A172 (cell line): ENCODE results near the gene KLHL6. TPM values are rescaled to one million over a fixed set of nuclear protein-coding genes. Genes with fewer than 3 reads are reported as not detected.

Experiments used
- DNase-seq: peaks from one replicate; pipeline ENCODE4 v3.0.0-alpha.2; 2015; ENCODE audit warnings: low spot score
- total RNA-seq: library from RNA; depleted of rRNA; stranded (reverse); fragments of >200 nt; shearing (Covaris generic); gene quantifications from 2 replicates; pipeline ENCODE4 v1.2.3, GENCODE V29; 2014

KLHL6 gene
- total RNA-seq, 1 experiment from 2014 or later = not detected

DNA sequence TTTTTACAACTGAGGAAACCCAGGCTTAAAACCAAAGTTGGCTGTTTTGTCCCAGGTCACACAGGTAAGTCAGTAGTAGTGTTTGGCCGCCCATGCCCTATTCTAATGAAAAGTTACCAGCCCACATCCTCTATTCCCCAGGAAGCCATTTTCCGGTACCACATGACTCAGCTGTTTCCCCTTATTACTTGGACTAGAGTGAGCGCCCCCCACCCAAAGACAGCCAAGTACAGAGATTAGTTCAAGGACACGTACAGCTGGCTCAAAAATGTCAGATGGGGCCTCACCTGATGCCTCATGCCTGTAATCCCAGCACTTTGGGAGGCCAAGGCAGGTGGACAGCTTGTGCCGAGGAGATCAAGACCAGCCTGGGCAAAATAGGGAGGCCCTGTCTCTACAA lies 8.5 kb upstream of the KLHL6 start:
- DNase-seq = no peak

- DNase-seq = no peak
Observed at GRCh38 chr3:183563536-183563874, 8.0 kb upstream of the KLHL6 start.

- no peak for DNase-seq
Observed at GRCh38 chr3:183560607-183561006, 5.1 kb upstream of the KLHL6 start.

- no peak for DNase-seq
Observed at GRCh38 chr3:183558495-183558894, 3.0 kb upstream of the KLHL6 start.

GRCh38 chr3:183556722-183557121 lies 1.2 kb upstream of the KLHL6 start:
- DNase-seq = no peak

- DNase-seq = no peak
Observed at GRCh38 chr3:183554377-183554776, 1.1 kb downstream of the KLHL6 start.

DNA sequence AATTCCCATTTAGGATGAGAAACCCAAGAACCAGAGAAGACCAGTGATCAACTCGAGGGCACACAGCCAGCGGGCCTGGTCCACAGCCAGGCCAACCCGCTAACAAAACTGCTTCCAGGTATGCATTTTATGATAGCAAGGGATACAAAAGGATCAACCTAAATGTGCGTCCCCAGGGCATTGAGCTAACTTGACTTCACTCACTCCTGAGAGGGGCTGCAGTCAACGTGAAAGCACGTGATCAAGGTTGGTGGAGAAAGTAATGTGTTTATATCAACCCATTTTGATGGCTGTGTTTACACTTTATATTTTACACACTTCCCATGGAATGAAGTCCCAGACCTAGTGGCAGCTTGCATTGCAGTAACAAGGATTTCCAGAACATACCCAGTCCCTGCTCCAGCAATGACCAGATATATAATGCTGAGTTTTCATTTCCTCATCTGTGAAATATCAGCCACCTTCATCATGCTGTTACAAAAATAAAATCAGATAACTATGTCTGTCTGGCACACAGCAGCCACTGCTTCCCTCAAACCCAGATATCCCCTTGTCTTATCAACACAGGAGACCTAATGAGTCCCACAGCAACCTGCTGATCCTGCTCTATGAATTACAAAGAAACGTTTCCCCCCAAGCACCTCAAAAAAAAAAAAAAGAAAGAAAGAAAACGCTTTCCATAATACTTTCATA lies 2.0 kb downstream of the KLHL6 start:
- no peak for DNase-seq

DNA sequence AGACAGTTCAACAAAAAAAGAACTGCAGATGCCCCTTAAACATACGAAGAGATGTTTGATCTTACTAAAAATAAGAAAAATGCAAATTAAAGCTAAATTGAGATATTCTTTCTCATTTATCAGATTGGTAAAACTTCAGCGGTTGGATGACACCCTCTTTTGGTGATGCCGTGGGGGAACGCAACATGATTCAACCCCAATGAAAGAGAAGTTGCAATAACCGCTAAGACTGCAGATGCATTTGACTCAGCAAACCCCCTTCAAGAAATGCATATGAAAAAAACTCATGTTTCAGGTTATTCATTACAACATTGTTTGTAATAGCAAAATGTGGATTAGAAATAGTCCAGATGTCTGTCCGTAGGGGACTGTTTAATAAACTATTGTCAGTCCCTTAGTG lies 3.6 kb downstream of the KLHL6 start:
- no peak for DNase-seq

DNA sequence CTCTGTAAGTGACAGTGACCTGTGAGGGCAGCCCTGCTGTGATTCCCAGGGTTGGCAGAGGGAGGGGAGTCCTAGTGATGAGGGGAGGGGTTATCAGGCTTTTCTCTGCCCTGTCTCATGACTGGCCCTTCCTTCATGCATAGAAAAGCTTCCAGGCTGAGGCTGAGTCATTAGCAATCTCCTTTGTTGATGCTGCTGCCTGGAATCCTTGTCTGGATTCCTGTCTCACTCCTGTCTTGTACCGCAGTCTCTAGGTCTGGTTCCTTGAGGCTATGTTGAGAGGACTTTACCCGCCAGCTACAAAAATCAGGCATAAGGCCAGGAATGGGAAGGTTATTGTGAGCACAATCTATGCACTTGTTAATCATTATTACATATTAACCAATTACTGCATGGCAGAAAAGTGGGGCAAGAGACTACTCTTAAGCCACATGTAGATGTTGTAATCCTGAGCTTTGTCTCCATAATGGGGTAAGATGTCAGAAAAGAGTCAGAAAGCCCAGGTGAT lies 7.2 kb downstream of the KLHL6 start:
- DNase-seq = peak; percentile 89

GRCh38 chr3:183546625-183547024 lies 8.9 kb downstream of the KLHL6 start:
- DNase-seq = no peak

GRCh38 chr3:183545708-183546107 lies 9.8 kb downstream of the KLHL6 start:
- DNase-seq = no peak

- no peak for DNase-seq
Observed at GRCh38 chr3:183542355-183542754, 13.2 kb downstream of the KLHL6 start.

- DNase-seq = no peak
Observed at GRCh38 chr3:183541738-183542137, 13.8 kb downstream of the KLHL6 start.

- DNase-seq = no peak
Observed at GRCh38 chr3:183541235-183541655, 14.3 kb downstream of the KLHL6 start.

- no peak for DNase-seq
Observed at GRCh38 chr3:183540501-183541234, 14.8 kb downstream of the KLHL6 start.

- DNase-seq = no peak
Observed at GRCh38 chr3:183539811-183540210, 15.7 kb downstream of the KLHL6 start.

DNA sequence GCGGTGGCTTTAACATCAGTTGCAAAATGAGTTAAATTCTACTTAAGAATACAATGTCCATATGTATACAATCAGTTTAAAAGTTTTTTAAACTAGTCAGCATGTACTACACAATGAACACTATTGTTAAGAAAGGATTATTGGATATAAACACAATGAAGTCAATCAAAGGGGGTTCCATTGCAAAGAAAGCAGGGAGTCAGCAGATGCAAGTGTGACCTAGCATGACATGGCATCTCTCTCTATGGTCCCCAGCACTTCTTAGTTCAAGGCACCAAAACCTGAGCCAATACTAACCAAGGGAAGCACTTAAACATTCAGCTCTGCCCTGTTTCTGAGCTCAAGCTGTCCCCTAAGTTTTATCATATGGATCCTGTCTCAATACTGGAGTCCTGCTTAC lies 17.0 kb downstream of the KLHL6 start:
- DNase-seq = no peak

DNA sequence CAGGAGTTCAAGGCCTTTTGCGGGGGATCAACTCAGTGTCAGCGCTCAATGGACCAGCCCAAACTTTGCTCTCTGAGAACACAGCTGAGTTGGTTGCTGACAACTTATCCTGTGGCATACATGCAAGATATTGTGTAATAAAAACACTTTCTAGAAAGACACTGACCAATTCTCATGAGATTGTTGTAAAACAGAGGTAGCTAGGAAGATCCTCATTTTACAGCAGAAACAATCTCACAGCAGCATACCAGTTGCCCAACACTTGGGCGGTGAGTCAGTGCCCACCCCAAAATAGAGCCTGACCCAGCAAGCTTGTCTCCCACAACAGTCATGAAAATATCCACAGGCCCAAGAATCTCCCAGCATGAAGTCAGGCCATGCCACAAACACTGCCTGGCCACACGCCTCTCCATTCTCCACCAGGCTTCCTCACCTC lies 18.2 kb downstream of the KLHL6 start:
- DNase-seq = peak; percentile 41

- DNase-seq = no peak
Observed at GRCh38 chr3:183536238-183536880, 19.1 kb downstream of the KLHL6 start.

DNA sequence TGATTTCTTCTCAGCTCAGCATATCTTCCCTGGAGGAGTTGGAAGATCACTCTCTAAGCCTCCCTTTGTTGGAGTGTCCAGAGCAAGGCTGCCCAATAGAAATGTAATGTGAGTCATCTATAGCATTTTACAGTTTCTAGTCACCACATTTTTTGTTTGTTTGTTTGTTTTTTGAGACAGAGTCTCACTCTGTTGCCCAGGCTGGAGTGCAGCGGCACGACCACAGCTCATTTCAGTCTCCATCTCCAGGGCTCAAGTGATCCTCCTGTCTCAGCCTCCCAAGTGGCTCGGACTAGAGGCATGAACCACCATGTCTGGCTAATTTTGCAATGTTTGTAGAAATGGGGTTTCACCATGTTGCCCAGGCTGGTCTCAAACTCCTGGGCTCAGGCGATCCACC lies 21.3 kb downstream of the KLHL6 start:
- peak; percentile 49 for DNase-seq

DNA sequence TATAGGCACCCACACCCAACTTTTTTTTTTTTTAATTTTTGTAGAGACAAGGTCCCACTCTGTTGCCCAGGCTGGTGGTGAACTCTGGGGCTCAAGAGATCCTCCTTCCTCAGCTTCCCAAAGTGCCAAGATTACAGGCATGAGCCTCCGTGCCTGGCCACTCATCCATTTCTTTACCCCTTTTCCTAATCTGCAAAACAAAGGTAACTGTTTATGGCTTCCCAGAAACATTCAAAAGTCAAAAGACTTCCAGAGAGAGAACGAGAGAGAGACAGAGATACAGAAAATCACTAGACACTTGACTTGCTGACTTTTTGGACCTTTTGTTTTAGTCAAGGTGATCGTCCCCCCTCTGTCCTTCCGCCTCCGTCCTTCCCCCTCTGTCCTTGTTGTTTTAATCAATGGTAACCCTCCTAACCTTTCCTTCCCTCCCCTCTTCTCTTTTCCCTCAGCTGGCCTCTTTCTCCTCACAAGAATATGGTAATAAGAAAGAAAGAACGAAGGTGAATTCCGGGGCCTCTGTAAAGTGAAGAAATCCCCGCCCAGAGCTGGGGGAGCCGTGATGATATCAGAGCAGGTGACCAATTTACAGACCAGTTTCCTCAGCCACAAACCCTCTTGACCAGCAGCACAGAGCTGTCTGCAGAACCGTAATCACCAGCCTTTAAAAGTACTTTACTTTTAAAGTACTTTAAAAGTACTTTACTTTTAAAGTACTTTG lies 21.9 kb downstream of the KLHL6 start:
- DNase-seq = peak; percentile 30
